Natural killer cell (primary cell): ENCODE results near the gene RICTOR. TPM values are rescaled to one million over a fixed set of nuclear protein-coding genes. Genes with fewer than 3 reads are reported as not detected.

Experiments
- ATAC-seq, 3 donors: fragments of 150-1000 bp in 2 of 3; fragments of 200-7000 bp in 1 of 3; cut with Tn5 transposase; 1 replicate in 1 of 3; 2 replicates in 2 of 3; pipeline ENCODE4 v1.10.0; 2021; ENCODE audit warnings: mild to moderate bottlenecking in 2 of 3, moderate library complexity in 2 of 3
- DNase-seq, 2 donors: peaks; one replicate each; pipeline versions ENCODE4 v3.0.0 to v3.0.0-alpha.2; 2013 to 2021; ENCODE audit warnings: mixed read lengths in 1 of 2
- H3K27ac ChIP-seq: one replicate; pipeline ENCODE4 v1.5.1; 2013; ENCODE audit warnings: mild to moderate bottlenecking, low read length
- H3K27me3 ChIP-seq: one replicate; pipeline ENCODE4 v1.6.1; 2013; ENCODE audit warnings: low read length; ENCODE audit not compliant: control insufficient read depth, insufficient read depth
- H3K36me3 ChIP-seq: one replicate; pipeline ENCODE4 v1.6.1; 2013; ENCODE audit warnings: low read length; ENCODE audit not compliant: control insufficient read depth, insufficient read depth
- H3K4me1 ChIP-seq: one replicate; pipeline ENCODE4 v1.6.1; 2013; ENCODE audit warnings: low read length; ENCODE audit not compliant: control insufficient read depth, insufficient read depth
- H3K4me3 ChIP-seq: one replicate; pipeline ENCODE4 v1.5.1; 2013; ENCODE audit warnings: low read length
- H3K9me3 ChIP-seq: one replicate; pipeline ENCODE4 v1.6.1; 2013; ENCODE audit warnings: low read length; ENCODE audit not compliant: control insufficient read depth, insufficient read depth
- H3K27ac Mint-ChIP-seq, 2 donors: one replicate each; pipeline ENCODE4 v1.8.0; 2022; ENCODE audit warnings: mild to moderate bottlenecking in 2 of 2, mixed read lengths in 2 of 2, moderate library complexity in 1 of 2
- H3K27me3 Mint-ChIP-seq, 2 donors: one replicate each; pipeline ENCODE4 v1.8.0; 2022; ENCODE audit warnings: low read depth in 2 of 2, mixed read lengths in 2 of 2
- H3K36me3 Mint-ChIP-seq: one replicate; pipeline ENCODE4 v1.8.0; 2022; ENCODE audit warnings: mixed read lengths
- H3K4me1 Mint-ChIP-seq, 2 donors: one replicate each; pipeline ENCODE4 v1.8.0; 2022; ENCODE audit warnings: mixed read lengths in 2 of 2
- H3K4me3 Mint-ChIP-seq: one replicate; pipeline ENCODE4 v1.8.0; 2022; ENCODE audit warnings: mild to moderate bottlenecking, moderate library complexity, mixed read lengths
- H3K9me3 Mint-ChIP-seq, 2 donors: one replicate each; pipeline ENCODE4 v1.8.0; 2022; ENCODE audit warnings: mixed read lengths in 2 of 2
- WGBS: methylation state at CpG from one replicate; pipeline ENCODE4 v1.1.7; 2013; ENCODE audit warnings: missing lambda C conversion rate; ENCODE audit not compliant: insufficient coverage; 5-methylcytosine and 5-hydroxymethylcytosine counted together
- intact Hi-C: fragments of 100-400 bp; cut with micrococcal nuclease; formaldehyde crosslinking; loops from one replicate; pipeline ENCODE4 v1.14.2; 2022
- total RNA-seq, 4 donors: library from RNA; stranded (reverse); fragments of 120-200 nt in 1 of 4; gene quantifications; one replicate each; pipeline versions ENCODE4 v1.2.3 to v1.2.4, GENCODE V29; 2013 to 2022
- TF ChIP-seq, protein P1 (sequence below): fragments of 200-600 bp; IDR thresholded peaks from one replicate; pipeline ENCODE4 v1.8.0; 2022; ENCODE audit warnings: antibody characterized with exemption

The RICTOR gene
- total RNA-seq, 3 donors from 2014 or later (not counting 1 experiment from before 2014, with no cell fraction given): 103 to 105 (median 103) TPM

DNA sequence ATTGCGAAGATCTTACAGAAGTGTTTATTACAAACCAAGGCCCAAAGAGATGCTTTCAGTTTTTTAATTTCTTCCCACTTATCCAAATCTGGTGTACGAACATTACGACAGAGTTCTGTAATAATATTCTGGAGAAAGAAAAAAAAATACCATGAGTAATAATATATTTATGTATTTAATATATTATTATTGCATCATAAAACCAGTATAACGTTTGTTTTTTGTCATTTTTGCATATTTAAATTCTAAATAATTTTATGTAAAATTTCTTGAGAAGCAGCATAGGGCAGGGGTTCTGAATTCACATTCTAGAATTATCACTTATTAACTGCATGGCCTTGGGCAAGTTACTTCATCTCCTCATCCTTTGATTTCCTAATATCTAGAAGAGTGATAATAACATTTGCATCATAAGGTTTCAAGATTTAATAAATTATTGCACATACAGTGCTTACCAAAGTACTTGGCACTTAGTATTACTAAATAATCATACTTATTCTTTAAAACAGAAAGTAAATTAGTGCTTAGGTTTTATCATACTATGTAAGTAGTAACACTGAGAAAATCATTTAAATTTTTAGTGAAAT is 120.7 kb downstream of the RICTOR start:
- TF ChIP-seq, protein P1, sequence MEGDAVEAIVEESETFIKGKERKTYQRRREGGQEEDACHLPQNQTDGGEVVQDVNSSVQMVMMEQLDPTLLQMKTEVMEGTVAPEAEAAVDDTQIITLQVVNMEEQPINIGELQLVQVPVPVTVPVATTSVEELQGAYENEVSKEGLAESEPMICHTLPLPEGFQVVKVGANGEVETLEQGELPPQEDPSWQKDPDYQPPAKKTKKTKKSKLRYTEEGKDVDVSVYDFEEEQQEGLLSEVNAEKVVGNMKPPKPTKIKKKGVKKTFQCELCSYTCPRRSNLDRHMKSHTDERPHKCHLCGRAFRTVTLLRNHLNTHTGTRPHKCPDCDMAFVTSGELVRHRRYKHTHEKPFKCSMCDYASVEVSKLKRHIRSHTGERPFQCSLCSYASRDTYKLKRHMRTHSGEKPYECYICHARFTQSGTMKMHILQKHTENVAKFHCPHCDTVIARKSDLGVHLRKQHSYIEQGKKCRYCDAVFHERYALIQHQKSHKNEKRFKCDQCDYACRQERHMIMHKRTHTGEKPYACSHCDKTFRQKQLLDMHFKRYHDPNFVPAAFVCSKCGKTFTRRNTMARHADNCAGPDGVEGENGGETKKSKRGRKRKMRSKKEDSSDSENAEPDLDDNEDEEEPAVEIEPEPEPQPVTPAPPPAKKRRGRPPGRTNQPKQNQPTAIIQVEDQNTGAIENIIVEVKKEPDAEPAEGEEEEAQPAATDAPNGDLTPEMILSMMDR: no peak
- Histone ChIP-seq H3K36me3 (peaks cover 95% of the 10 kb centered on the region), H3K27ac (no peak overlapping the region), H3K27me3 (no peaks in the 10 kb centered on the region), H3K4me1 (no peaks in the 10 kb centered on the region), H3K4me3 (no peak overlapping the region), H3K9me3 (no peaks in the 10 kb centered on the region)
- intact Hi-C loops: no loop called here
- no peak for DNase-seq
- H3K4me3 Mint-ChIP-seq: no peak overlapping the region
- H3K9me3 Mint-ChIP-seq: no peaks in the 10 kb centered on the region
- H3K27ac Mint-ChIP-seq: no peak overlapping the region
- no peak for ATAC-seq
- peaks cover 17% of the 10 kb centered on the region for H3K36me3 Mint-ChIP-seq
- H3K27me3 Mint-ChIP-seq: no peaks in the 10 kb centered on the region
- no peaks in the 10 kb centered on the region for H3K4me1 Mint-ChIP-seq
- WGBS: no CpG with 5 or more reads among the region's 4 CpGs

DNA sequence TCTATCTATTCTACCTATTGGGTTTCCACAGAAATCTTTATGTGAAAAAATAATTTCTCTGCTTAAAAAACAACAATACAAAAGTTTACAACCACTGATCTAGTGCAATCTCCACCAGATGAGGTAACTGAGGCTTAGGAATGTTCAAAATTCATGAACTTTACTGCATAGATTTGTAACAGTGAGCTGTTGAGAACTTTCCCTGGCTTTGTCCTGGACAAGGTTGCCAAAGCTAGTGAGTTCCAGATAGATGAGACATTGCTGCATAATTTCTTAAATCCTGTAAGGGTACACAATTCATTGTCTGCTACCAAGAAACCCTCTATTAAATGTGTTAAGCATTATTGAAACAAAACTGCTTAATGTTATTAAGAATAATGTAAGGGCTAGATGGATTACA is 125.7 kb downstream of the RICTOR start:
- H3K27me3 Mint-ChIP-seq: no peaks in the 10 kb centered on the region
- H3K9me3 ChIP-seq: no peaks in the 10 kb centered on the region
- no peak overlapping the region for H3K27ac Mint-ChIP-seq
- peaks cover 17% of the 10 kb centered on the region for H3K36me3 Mint-ChIP-seq
- H3K27ac ChIP-seq: no peak overlapping the region
- no peak overlapping the region for H3K4me3 ChIP-seq
- no peaks in the 10 kb centered on the region for H3K4me1 ChIP-seq
- H3K4me1 Mint-ChIP-seq: no peaks in the 10 kb centered on the region
- intact Hi-C loops: no loop called here
- ATAC-seq (no peak), DNase-seq (no peak)
- H3K9me3 Mint-ChIP-seq: no peaks in the 10 kb centered on the region
- no peaks in the 10 kb centered on the region for H3K27me3 ChIP-seq
- H3K4me3 Mint-ChIP-seq: no peak overlapping the region
- peaks cover 95% of the 10 kb centered on the region for H3K36me3 ChIP-seq
- TF ChIP-seq, protein P1: no peak

DNA sequence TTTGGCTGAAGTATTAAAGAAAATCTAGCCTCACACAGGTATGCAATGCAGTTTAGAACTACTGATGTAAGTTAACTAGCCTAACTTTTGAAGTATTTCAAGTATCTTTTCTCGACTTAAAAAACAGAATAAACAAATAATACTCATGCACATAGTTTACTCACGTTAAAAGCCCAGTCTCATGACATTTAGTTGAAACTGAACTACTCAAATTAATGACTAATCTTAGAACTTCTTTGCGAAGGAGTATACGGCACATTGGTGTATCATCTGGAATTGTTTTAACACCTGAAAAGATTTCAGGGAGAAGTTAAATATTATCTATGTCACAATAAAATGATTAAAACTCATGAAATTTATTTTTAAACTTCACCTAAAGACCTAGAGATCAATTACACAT is 129.9 kb downstream of the RICTOR start:
- Mint-ChIP-seq H3K4me1 (no peaks in the 10 kb centered on the region), H3K27ac (no peak overlapping the region), H3K36me3 (peaks cover 14% of the 10 kb centered on the region), H3K4me3 (no peak overlapping the region), H3K9me3 (no peaks in the 10 kb centered on the region), H3K27me3 (no peaks in the 10 kb centered on the region)
- ATAC-seq: no peak
- no peaks in the 10 kb centered on the region for H3K9me3 ChIP-seq
- WGBS: 100% methylated on average over 2 of the region's 4 CpGs
- no peaks in the 10 kb centered on the region for H3K4me1 ChIP-seq
- no peak overlapping the region for H3K27ac ChIP-seq
- intact Hi-C loops: no loop called here
- DNase-seq: no peak
- H3K4me3 ChIP-seq: no peak overlapping the region
- peaks cover 82% of the 10 kb centered on the region for H3K36me3 ChIP-seq
- TF ChIP-seq, protein P1: no peak
- no peaks in the 10 kb centered on the region for H3K27me3 ChIP-seq

DNA sequence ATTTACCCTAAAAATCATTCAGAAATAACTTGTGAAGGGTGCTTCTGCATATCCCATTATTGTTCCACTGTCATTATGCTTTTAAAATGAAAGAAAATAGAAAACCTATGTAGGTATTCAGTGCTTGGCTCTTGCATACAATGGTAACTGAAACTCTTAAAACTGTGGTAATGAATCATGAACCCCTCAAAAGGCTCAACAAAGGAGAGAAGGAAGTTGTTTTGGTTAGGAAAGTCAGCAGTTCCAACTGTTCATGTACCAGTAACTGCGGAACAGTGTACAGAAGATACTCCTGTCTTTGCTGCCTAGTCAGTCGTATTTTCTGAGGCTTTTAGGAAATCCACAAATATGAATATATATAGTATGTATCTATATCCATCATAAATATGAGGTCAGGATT is 132.3 kb downstream of the RICTOR start:
- WGBS: no CpG with 5 or more reads among the region's 2 CpGs

More for the DNA sequence above, 132.3 kb downstream of the RICTOR start:
- intact Hi-C loops: no loop called here
- TF ChIP-seq, protein P1: no peak
- DNase-seq (no peak), ATAC-seq (no peak)
- Mint-ChIP-seq H3K36me3 (peaks cover 12% of the 10 kb centered on the region), H3K4me1 (no peaks in the 10 kb centered on the region), H3K27ac (no peak overlapping the region), H3K27me3 (no peaks in the 10 kb centered on the region), H3K9me3 (no peaks in the 10 kb centered on the region), H3K4me3 (no peak overlapping the region)
- H3K4me1 ChIP-seq: no peaks in the 10 kb centered on the region
- no peak overlapping the region for H3K27ac ChIP-seq
- no peak overlapping the region for H3K4me3 ChIP-seq
- no peaks in the 10 kb centered on the region for H3K27me3 ChIP-seq
- peaks cover 62% of the 10 kb centered on the region for H3K36me3 ChIP-seq
- no peaks in the 10 kb centered on the region for H3K9me3 ChIP-seq
